Stimulated activated CD4-positive, alpha-beta T cell treated with anti-CD3 and anti-CD28 coated beads, Interleukin-2, amount 100 ng/mL, for 48 hours (primary cell): ENCODE data around the gene NOS1.

Experiments
- DNase-seq, 2 donors: peaks; one replicate each; pipeline ENCODE4 v3.0.0-alpha.2; 2020

NOS1 gene

DNA sequence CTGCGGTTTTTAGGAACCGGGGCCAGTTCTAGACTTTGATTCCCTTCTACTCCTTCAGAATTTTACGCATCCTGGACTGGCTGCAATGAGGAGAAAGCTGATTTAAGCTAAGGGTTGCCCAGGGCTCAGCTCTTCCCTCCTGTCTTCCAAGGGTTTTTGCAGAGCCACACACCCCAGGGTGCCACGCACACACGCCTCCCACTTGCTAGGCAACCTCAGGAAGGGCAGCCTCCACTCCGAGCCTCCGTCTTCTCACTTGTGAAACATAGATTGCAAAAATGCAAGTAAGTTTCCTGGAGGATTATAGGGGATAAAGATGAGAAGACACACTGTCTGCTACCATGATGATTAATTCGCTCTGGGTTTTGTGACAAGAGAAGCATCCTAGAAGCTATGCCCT lies 31.7 kb downstream of the NOS1 start:
- no peak for DNase-seq

DNA sequence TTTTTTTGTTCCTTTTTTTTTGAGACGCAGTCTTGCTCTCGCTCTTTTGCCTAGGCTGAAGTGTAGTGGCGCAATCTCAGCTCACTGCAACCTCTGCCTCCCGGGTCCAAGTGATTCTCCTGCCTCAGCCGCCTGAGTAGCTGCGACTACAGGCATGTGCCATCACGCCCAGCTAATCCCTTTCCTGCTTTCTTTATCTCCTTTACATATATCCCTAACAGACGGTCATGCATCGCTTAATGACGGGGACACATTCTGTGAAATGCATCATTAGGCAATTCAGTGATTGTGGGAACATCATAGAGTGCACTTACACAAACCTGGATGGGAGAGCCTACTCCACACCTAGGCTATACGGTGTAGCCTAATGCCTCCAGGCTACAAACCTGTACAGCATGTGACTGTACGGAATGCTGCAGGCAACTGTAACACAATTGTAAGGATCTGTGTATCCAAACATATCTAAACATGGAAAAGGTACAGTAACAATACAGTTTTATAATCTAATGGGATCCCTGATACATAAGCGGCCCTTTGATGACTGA lies 32.8 kb downstream of the NOS1 start:
- DNase-seq = no peak

DNA sequence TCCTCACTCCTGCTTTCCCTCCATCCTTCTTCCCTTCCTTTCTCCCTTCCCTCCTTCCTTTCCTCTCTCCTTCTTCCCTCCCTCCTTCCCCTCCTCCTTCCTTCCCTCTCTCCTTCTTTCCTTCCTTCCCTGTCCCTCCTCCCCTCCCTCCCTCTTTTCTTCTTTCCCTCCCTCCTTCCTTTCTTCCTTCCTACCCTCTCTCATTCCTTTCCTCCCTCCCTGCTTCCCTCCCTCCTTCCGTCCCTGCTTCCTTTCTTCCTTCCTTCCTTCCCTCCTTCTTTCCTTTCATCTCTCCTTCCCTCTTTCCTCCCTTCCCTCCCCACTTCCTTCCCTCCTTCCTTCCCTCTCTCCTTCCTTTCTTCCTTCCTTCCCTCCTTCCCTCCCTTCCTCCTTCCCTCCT lies 39.0 kb downstream of the NOS1 start:
- DNase-seq = no peak

DNA sequence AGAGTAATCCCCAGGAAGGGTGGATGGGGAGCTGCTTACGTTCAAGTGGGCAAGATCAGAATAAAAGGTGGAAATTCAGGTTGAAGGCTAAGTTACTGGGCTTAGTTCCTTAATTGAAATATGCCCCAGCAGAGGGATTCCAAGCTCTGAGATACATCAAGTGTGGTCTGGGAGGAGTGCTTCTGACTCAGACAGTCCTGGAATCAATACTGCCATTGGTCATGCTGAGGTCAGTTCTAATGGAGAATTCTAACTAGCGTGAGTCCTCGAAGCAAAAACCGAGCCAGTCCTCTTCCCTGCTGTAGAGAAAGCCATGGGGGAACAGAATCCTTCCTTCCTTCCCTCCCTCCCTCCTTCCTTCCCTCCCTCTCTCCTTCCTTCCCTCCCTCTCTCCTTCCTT lies 39.9 kb downstream of the NOS1 start:
- DNase-seq = no peak

DNA sequence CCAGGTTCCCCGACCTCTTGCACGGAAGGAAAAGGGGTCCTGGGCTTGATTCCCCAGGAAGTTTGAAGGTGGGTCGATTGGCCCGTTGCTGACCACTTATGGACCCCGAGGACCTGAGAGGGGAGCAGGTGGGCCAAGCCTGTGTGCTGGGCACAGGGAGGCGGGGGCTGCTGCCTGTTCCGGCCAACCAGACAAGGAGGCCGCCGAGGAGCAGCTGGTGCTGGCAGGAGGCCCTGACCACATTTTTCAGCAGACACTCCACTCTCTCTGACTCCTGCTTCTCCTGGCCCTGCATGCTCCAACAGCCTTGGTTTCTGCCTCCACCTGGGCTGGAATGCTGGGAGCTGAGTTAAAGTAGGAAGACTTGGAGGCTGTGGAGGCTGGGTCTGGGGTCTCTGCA lies 42.8 kb downstream of the NOS1 start:
- no peak for DNase-seq

DNA sequence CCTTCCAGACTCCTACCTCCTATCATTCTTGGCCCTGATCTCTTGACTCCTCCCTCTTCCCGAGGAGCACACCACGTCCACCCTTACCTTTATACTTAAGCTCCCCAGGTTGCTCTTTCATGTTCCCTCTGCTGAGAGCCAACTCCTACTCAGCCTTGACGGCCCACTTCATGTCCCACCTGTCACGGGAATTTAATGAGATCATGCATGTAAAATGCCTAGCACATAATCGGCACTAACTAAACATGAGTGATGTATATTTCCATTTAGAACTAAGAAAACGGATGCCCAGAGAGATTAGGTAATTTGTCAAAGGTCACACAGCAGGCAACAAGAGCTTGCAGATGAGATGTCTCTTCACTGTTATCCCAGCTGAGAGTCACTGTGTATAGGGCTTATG lies 45.1 kb downstream of the NOS1 start:
- no peak for DNase-seq

DNA sequence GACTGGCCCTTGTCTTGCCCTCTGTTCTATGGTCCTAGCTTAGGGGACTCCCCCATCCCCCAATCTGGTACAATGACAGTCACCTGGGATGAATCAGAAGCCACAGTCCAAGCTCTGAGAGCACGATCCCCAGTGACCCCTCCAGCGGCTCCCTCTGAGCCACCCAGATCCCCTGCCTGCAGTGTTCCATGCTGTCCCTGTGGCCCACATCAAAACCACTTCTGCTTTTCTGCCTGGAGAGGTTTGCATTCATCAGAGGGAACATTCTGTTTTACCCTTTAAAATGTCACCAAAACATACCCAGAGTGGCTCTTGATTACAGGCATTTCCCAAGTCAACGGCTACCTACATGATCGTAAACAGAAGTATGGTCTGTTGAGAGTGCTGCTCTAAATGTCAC lies 47.5 kb downstream of the NOS1 start:
- no peak for DNase-seq

DNA sequence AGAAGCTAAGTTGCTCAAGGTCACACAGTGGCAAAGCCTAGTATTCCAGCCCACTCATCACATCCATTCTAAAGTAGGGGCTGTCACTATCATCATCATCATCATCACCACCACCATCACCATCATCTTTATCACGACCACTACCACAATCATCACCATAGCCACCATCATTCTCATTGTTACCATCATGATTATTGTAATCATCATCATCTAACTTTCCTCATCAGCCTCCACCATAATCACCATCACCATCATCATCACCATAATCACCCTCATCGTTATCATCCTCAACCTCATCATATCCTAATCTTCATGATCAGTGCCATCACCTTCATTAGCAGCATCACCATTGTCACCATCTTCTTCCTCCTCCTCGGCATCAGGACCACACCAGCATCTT lies 48.7 kb downstream of the NOS1 start:
- DNase-seq = no peak

DNA sequence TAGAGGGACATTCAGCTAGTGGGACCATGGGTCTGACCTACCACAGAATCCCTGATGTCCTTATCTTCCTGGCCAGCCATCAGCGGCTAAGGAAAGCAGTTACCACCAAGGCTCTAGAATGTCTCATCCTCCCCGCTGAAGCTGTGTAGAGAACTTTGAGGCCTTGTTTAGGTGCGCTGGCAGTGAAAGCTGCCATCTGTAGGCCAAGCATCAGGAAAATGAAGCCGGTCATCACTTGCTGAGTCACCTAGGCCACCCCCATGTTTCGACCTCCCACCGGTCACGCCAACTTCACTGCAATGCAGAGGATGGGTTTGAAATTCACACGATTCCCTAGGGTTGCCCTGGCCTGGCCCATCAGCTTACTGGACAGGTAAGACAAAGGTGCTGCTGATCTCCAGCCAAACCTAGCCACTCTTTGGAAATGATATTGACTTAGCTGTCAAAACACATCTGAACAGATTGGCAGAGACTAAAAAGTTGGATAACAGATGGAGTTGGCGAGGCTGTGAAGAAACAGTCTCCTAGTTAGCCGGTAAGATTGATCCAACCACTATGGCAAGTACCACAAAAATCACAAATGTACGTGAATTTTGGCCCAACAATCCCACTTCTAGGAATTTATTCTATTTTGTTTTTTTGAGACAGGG lies 52.0 kb downstream of the NOS1 start:
- no peak for DNase-seq

DNA sequence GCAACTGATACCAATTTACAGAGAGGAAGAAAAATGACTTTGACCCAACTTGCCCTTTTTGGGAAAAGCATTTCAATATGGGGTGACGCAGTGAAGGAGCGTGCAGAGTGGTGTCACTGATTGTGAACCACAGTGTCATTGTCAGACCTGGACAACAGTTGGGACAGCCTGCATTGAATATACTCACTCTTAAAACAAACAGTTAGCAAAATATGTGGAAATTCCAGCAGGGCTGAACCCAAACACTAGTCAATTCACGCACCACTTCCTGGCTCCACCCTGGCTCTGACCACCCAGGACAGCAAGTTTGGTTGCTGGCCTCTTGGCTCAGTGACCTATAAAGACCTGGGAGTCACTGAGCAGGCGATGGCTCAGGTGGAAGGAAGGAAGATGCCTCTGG lies 61.3 kb downstream of the NOS1 start:
- no peak for DNase-seq

DNA sequence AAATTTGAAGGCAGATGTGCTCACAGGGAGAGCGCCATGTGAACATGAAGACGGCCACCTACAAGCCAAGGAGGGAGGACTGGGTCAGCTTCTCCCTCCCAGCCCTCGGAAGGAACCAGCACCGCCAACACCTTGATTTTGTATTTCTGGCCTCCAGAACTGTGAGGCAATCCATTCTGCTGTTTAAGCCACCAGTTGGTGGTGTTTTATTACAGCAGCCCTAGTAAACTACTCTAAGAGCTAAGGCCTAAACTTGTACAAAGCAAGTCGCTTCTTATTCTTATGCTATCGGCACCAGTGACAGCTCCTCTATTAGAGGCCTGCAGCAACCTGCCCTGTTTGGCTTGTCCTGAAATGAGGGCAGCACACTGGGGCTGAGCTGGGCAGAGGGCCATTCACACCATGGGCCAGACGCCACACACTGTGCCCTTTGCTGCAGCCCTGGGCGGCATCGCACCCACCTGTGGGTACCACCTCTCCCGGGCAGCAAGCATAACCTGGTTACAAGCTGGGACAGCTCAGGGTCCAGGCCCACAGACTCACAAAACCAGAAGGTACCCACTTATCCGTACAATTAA lies 62.7 kb downstream of the NOS1 start:
- DNase-seq = no peak

DNA sequence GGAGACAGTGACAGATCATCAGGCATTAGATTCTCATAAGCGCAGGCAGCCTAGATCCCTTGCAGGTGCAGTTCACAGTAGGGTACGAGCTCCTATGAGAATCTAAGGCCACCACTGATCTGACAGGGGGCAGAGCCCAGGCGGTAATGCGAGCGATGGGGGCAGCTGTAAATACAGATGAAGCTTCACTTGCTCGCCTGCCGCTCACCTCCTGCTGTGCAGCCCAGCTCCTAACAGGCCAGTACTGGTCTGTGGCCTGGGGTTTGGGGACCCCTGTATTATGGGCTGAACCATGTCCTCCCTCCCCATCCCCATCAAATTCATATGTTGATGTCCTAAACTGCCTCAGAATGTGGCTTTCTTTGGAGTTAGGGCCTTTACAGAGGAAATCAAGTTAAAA lies 63.2 kb downstream of the NOS1 start:
- no peak for DNase-seq

DNA sequence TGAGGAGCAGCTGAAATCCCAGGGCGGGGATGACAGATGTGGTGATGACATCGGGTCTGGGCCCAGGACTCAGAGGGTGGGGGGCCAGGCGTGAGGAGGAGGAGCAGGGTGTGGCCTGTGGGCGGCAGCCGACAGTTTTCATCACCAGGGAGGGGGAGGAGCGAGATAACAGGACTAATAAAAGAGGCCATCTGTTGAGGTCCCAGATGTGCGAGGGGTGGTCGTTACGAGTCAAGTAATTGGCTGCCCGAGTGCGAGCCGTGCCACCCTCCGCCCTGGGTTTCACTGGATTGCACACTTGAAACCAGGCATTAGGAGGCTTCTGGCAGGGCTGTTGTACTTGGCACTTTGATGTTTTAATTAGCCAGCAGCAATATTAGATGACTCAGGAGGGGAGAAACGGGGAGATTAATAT lies 67.2 kb downstream of the NOS1 start:
- DNase-seq = no peak

DNA sequence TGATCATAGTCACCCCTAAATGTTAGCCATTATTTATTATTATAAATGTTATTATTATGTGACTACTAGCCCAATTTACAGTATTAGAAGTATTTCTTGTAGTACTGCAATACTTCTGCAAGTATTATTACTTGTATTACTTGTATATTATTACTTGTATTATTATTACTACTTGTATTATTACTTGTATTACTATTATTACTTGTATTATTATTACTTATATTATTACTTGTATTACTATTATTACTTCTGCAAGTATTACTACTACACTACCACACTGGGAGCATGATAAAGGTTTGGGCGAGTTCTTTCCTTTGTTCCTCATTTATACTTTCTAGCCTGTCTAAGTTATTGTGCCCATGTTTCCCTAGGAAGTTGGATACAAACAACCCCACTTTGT lies 67.9 kb downstream of the NOS1 start:
- DNase-seq = no peak

DNA sequence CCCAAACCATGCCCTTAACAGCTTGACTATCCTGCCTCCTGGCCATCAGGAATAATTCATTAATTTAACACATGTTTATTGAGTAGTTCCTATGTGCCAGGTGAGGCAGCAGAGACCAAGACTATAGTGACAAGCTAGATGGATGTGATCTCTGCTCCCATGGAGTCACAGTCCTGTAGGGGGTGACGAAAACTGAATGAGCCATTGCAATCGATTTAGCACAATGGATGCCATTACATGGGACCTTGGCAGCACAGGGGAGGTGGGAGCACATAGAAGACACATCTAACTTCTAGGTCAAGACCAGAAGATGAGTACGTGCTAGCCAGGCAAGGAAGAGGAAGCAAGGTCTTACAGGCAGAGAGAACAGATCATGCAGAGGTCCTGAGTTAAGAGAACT lies 68.7 kb downstream of the NOS1 start:
- no peak for DNase-seq

DNA sequence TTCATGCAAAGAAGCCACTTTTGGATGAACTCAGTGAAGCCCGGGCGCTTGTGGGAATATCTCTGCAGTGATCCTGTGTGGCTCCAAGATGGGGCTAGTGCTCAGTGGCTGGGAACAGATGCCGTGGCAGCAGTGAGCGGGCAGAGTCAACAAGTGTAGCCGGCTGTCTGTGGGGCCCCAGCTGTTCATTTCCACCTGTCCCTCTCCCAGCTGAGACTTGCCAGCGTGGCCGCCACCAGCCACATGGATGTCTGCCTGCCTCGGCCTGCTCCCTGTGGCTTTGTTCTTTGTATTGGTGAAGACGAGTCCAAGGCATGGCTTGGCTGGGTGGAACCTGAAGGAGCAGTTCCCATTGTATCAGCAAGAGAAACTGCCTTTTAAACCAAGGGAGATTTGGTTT lies 77.3 kb downstream of the NOS1 start:
- DNase-seq = no peak

DNA sequence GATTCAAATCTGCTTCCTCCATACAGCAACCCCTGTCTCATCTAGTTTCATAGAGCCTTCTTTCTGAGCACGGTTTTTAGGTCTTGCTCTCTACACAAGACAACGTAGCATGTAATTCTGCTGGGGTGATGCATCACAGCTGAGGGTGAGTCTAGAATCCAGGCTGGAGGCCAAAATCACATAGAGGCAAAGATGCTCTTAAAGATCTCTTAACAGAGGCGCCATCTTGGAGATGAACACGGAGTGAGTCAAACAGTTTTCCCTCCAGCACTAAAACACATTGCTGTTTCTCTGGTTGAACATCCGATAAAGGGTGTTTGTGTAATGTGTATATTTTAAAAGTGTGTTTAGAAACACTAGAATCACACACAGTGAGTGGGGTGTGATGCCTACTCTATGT lies 78.9 kb downstream of the NOS1 start:
- no peak for DNase-seq

DNA sequence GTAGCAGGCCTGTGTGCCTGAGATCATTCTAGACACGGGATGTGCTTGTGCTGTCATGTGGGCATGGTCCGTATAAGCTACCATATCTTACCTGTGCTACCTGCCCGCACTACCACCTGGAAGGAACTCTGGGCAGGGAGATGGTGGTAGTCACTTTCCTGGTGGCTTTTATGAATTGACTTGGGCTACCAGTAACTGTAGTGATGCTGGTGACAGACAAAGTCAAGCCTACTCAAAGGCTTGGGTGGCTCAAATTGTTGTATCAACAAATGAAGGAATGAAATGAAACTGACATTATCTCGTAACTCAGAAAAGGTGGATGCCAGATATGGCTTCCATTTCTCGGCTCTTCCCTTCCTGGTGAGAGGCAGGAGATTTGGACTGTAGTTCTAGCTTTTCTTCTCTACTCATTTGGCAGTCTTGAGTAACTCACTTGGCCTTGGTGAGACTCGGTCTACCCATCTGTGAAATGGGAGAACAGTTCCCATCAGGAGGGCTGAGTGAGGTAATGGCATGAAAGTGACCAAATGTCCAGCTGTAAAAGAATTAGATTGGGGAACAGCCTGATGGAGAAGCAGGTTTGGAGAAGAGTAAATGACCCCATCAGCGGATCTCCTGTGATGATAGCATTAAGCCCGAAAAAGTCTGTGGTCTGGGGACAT lies 81.3 kb downstream of the NOS1 start:
- no peak for DNase-seq

DNA sequence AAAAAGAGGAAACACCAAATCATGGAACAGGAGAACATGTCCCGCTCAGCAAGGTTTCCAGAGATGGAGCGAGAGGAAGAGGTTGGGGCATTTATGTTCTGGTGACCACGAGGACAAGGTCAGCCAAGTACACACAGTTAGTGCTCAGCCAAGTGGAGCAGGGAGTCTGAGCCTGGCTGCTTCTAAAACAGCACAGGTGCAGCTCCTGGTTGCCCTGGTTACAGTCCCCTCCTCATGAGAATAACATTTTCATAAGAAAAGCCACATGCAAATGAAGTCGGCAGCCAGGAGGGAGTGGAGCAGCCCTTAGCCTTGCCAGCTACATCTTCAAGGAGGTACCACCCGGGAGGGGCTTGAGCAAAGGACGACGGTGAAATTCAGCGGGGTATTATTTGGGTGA lies 81.8 kb downstream of the NOS1 start:
- no peak for DNase-seq

DNA sequence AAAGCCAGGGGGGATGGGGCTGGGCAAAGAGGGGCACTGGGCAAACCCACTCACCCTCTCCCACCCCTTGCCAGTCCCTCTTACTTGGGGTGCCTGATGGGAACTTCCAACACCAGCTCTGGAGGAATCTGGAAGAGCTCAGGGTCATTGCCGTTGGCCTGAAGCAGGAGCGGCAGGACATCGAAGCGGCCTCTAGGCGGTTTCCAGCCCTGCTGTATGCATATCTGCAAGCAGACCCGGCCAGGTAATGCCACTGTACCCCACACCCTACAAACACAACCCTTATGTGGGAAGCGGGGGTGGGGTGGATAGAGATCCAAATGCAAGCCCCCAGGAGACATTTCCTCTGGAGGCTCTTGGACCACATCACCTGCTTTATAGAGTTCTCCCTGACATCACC lies 83.6 kb downstream of the NOS1 start:
- no peak for DNase-seq

DNA sequence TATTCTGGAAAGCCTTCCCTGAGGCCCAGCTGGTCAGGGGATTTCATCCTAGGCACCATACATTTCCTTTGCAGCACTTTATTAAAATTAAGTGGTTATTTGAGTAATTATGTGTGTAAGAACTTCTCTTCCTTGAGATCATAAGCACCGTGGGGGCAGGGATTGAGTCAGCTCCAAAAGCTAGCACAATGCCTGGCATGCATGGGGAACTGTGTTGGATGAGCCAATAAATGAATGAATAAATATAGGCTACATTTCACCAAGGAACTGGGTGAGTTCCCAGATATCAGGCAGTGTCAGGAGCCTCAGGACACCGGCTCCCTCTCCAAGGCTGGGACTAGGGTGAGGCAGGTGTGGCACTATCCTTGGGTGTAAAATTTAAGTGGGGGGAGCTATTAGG lies 88.3 kb downstream of the NOS1 start:
- DNase-seq = no peak

DNA sequence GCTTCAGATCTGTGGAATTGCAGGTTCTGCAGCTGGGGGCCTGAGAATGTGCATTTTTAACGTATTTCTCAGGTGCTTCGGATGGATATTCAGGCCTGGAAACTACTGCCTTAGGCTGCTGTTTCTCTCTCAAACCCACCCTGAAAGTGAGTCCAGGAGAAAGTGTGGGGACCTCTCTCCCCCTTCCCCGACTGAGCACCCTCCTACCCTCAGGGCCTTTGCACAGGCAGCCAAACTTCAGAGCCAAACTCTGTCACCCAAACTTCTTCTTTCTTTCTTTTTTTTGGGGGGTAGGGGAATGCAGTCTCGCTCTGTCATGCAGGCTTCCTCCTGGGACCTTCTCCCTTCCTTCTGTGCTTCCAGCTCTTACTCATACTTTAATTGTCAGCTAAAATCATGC lies 88.7 kb downstream of the NOS1 start:
- DNase-seq = no peak

DNA sequence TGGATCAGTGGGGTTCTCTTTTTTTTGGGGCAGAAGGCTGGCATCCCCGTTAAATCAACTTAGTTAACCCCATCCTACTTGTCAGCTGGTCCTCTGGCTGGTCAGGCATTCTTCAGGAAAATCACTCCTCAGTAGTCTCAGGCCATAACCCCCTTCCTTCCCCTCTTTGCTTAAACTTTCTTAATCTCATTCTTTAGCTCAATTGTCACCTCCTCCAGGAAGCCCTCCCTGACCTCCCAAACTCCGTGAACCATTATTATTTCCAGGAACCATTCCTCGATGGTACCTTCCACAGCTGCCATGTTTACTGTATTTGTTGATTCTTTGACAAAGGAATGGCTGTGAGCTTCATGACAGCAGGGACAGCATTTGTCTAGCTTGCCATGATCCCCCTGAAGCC lies 98.7 kb downstream of the NOS1 start:
- no peak for DNase-seq

DNA sequence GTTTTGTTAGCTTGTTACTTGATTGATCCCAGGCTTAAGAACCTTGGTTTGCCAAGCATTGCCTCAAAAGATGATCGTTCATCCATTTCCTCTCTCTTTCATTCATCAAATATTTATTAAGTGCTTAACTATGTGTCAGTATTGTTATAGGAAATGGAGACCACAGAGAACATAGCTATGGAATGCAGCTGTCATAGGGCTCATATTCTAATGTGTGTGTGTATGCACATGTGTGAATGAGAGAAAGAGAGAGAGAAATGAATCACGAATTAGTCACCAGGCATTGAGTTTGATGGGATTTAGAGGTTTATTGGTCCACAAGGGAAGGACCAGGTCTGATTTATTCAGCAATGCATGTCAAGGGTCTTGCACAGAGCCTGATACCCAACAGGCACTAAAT lies 100.2 kb downstream of the NOS1 start:
- no peak for DNase-seq

DNA sequence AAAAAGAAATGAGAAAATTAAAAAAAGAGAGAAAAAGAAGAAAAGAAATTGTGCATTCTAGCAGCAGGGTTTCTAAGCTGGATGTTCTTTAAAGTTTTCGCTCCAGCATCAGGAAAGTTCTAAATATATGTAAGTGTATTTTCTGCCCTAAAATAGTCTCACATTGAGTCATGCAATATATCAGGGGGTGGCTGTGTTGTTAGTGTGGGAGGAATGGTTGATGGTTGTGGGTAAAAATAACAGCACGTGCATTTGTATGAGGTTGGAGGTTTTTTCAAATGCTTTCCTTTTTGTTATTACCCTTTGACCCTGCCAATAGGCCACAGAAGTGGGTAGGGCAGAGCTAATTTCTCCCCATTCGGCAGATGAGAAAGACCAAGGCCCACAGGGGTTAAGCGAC lies 106.0 kb downstream of the NOS1 start:
- no peak for DNase-seq
